Left ventricle myocardium inferior (tissue), 1 donor: Measurements from ENCODE around the gene LRP10. TPM values are rescaled to one million over a fixed set of nuclear protein-coding genes. Genes with fewer than 3 reads are reported as not detected.

Experiments
- DNase-seq: peaks from one replicate; pipeline ENCODE4 v3.0.0-alpha.2; 2020
- H3K27ac ChIP-seq: fragments of 200-600 bp; replicated peaks from 2 replicates; pipeline ENCODE4 v1.8.0; 2021
- H3K27me3 ChIP-seq: fragments of 200-600 bp; 2 replicates; pipeline ENCODE4 v1.8.0; 2021; ENCODE audit warnings: low read depth
- H3K36me3 ChIP-seq: fragments of 200-600 bp; 2 replicates; pipeline ENCODE4 v1.8.0; 2021
- H3K4me1 ChIP-seq: fragments of 200-600 bp; 2 replicates; pipeline ENCODE4 v1.8.0; 2021
- H3K4me3 ChIP-seq: fragments of 200-600 bp; 2 replicates; pipeline ENCODE4 v1.8.0; 2021; ENCODE audit warnings: mild to moderate bottlenecking, moderate library complexity
- H3K9me3 ChIP-seq: fragments of 200-600 bp; replicated peaks from 2 replicates; pipeline ENCODE4 v1.8.0; 2021
- CTCF ChIP-seq: fragments of 200-600 bp; IDR thresholded peaks from 2 replicates; pipeline ENCODE4 v1.8.0; 2021; ENCODE audit warnings: antibody characterized with exemption, mild to moderate bottlenecking, borderline replicate concordance
- intact Hi-C: fragments of 100-400 bp; cut with micrococcal nuclease; formaldehyde crosslinking; loops from one replicate; pipeline ENCODE4 v1.11.0; 2022
- total RNA-seq: library from RNA; stranded (reverse); fragmentation: NEBNext Ultra II Directional; extraction: Animal tissue kit (Norgen Biotek cat#: 25700); gene quantifications from one replicate; pipeline ENCODE4 v1.2.1, GENCODE V29; 2021
- donor health status: DM: no; HTN: yes; CAD: no; lungs with severe emphysema.

Gene LRP10
- total RNA-seq, 1 donor from 2014 or later: 48.3 TPM

- no peaks in the 10 kb centered on the region for H3K9me3 ChIP-seq
- TF ChIP-seq CTCF: no peak
- DNase-seq: no peak
Observed at GRCh38 chr14:22887260-22887989, 15.9 kb downstream of the LRP10 start.

GRCh38 chr14:22887990-22888378 is 16.4 kb downstream of the LRP10 start:
- no peak for DNase-seq
- Histone ChIP-seq H3K4me3 (peak overlapping the region; percentile 72), H3K36me3 (no peaks in the 10 kb centered on the region), H3K9me3 (no peaks in the 10 kb centered on the region), H3K27me3 (peaks cover 19% of the 10 kb centered on the region), H3K27ac (no peak overlapping the region), H3K4me1 (peaks cover 20% of the 10 kb centered on the region)
- TF ChIP-seq CTCF: no peak
- intact Hi-C loops: no loop called here

More at GRCh38 chr14:22887260-22887989, 15.9 kb downstream of the LRP10 start:
- Histone ChIP-seq H3K4me3 (peak overlapping the region; percentile 72), H3K27ac (peak overlapping the region; percentile 48), H3K27me3 (peaks cover 19% of the 10 kb centered on the region), H3K4me1 (peaks cover 20% of the 10 kb centered on the region), H3K36me3 (no peaks in the 10 kb centered on the region)
- intact Hi-C loops: no loop called here

- no peak for DNase-seq
- peaks cover 20% of the 10 kb centered on the region for H3K4me1 ChIP-seq
- no peak overlapping the region for H3K27ac ChIP-seq
- no peaks in the 10 kb centered on the region for H3K36me3 ChIP-seq
- H3K4me3 ChIP-seq: no peak overlapping the region
- TF ChIP-seq CTCF: no peak
- no peaks in the 10 kb centered on the region for H3K9me3 ChIP-seq
- H3K27me3 ChIP-seq: peaks cover 14% of the 10 kb centered on the region
- intact Hi-C loops: no loop called here
Observed at GRCh38 chr14:22888662-22889061, 17.1 kb downstream of the LRP10 start.

- intact Hi-C loops: no loop called here
- peaks cover 20% of the 10 kb centered on the region for H3K4me1 ChIP-seq
- H3K36me3 ChIP-seq: no peaks in the 10 kb centered on the region
- no peaks in the 10 kb centered on the region for H3K9me3 ChIP-seq
- DNase-seq: no peak
- H3K4me3 ChIP-seq: no peak overlapping the region
- peaks cover 7% of the 10 kb centered on the region for H3K27me3 ChIP-seq
- H3K27ac ChIP-seq: no peak overlapping the region
- TF ChIP-seq CTCF: no peak
Observed at GRCh38 chr14:22890416-22890815, 18.9 kb downstream of the LRP10 start.

- DNase-seq: no peak
- Histone ChIP-seq H3K27ac (no peak overlapping the region), H3K4me1 (peaks cover 6% of the 10 kb centered on the region), H3K4me3 (no peak overlapping the region), H3K36me3 (no peaks in the 10 kb centered on the region), H3K9me3 (no peaks in the 10 kb centered on the region), H3K27me3 (no peaks in the 10 kb centered on the region)
- TF ChIP-seq CTCF: no peak
- intact Hi-C loops: no loop called here
Observed at GRCh38 chr14:22892488-22892887, 20.9 kb downstream of the LRP10 start.
